Measurements from ENCODE around the gene RHOA. TPM values are rescaled to one million over a fixed set of nuclear protein-coding genes. Genes with fewer than 3 reads are reported as not detected.

The RHOA gene
- total RNA-seq, 3 donors from 2014 or later (not counting 1 experiment from before 2014, with no cell fraction given): 342 to 372 (median 370) TPM

- H3K4me1 ChIP-seq (ENCODE audit: control insufficient read depth, insufficient read depth, low read length): no peaks in the 10 kb centered on the region
- intact Hi-C loops (cut with micrococcal nuclease): no loop called here
- H3K36me3 Mint-ChIP-seq: peaks cover 5% of the 10 kb centered on the region
- no peaks in the 10 kb centered on the region for H3K9me3 ChIP-seq (ENCODE audit: control insufficient read depth, insufficient read depth, low read length)
- H3K27ac Mint-ChIP-seq: peak overlapping the region in 1 of 2 donors; percentile 31
- no peaks in the 10 kb centered on the region for H3K27me3 ChIP-seq (ENCODE audit: control insufficient read depth, insufficient read depth, low read length)
- ATAC-seq: no peak
- peaks cover 5 to 11% of the 10 kb centered on the region in 2 donors for H3K4me1 Mint-ChIP-seq
- no peak for DNase-seq
- H3K4me3 Mint-ChIP-seq: no peak overlapping the region
- no CpG with 5 or more reads among the region's 1 CpG for WGBS (ENCODE audit: insufficient coverage)
- peaks cover 57% of the 10 kb centered on the region for H3K36me3 ChIP-seq (ENCODE audit: control insufficient read depth, insufficient read depth, low read length)
- H3K9me3 Mint-ChIP-seq: no peaks in the 10 kb centered on the region
- no peak for TF ChIP-seq CTCF (IDR thresholded peaks at IDR 0.05)
- H3K27me3 Mint-ChIP-seq (ENCODE audit: low read depth in 2 of 2): no peaks in the 10 kb centered on the region
- H3K4me3 ChIP-seq (ENCODE audit: low read length): no peak overlapping the region
- no peak overlapping the region for H3K27ac ChIP-seq (ENCODE audit: low read length)
Measured at GRCh38 chr3:49313896-49314688, 97.7 kb downstream of the RHOA start.

- Histone ChIP-seq H3K27ac (ENCODE audit: low read length) (no peak overlapping the region), H3K4me3 (ENCODE audit: low read length) (no peak overlapping the region), H3K9me3 (ENCODE audit: control insufficient read depth, insufficient read depth, low read length) (no peaks in the 10 kb centered on the region), H3K4me1 (ENCODE audit: control insufficient read depth, insufficient read depth, low read length) (no peaks in the 10 kb centered on the region), H3K27me3 (ENCODE audit: control insufficient read depth, insufficient read depth, low read length) (no peaks in the 10 kb centered on the region), H3K36me3 (ENCODE audit: control insufficient read depth, insufficient read depth, low read length) (peaks cover 46% of the 10 kb centered on the region)
- peak overlapping the region; percentile 44 to 50 for H3K27ac Mint-ChIP-seq
- peaks cover 5 to 11% of the 10 kb centered on the region in 2 donors for H3K4me1 Mint-ChIP-seq
- H3K36me3 Mint-ChIP-seq: no peaks in the 10 kb centered on the region
- DNase-seq (no peak), ATAC-seq (no peak)
- no peak overlapping the region for H3K4me3 Mint-ChIP-seq
- TF ChIP-seq CTCF (IDR thresholded peaks at IDR 0.05): no peak
- intact Hi-C loops (cut with micrococcal nuclease): no loop called here
- no peaks in the 10 kb centered on the region for H3K9me3 Mint-ChIP-seq
- H3K27me3 Mint-ChIP-seq (ENCODE audit: low read depth in 2 of 2): no peaks in the 10 kb centered on the region
- whole genome bisulfite sequencing (ENCODE audit: insufficient coverage): 97% methylated on average over 3 of the region's 3 CpGs
Measured at GRCh38 chr3:49311283-49311682, 100.5 kb downstream of the RHOA start.

- Mint-ChIP-seq H3K4me3 (no peak overlapping the region), H3K36me3 (no peaks in the 10 kb centered on the region), H3K27ac (peak overlapping the region in 1 of 2 donors; percentile 44), H3K27me3 (ENCODE audit: low read depth in 2 of 2) (no peaks in the 10 kb centered on the region), H3K4me1 (peaks cover 5 to 11% of the 10 kb centered on the region in 2 donors), H3K9me3 (no peaks in the 10 kb centered on the region)
- no peak for TF ChIP-seq CTCF (IDR thresholded peaks at IDR 0.05)
- no peaks in the 10 kb centered on the region for H3K9me3 ChIP-seq (ENCODE audit: control insufficient read depth, insufficient read depth, low read length)
- H3K27me3 ChIP-seq (ENCODE audit: control insufficient read depth, insufficient read depth, low read length): no peaks in the 10 kb centered on the region
- DNase-seq: no peak
- H3K4me1 ChIP-seq (ENCODE audit: control insufficient read depth, insufficient read depth, low read length): no peaks in the 10 kb centered on the region
- no peak overlapping the region for H3K27ac ChIP-seq (ENCODE audit: low read length)
- intact Hi-C loops (cut with micrococcal nuclease): no loop called here
- no peak overlapping the region for H3K4me3 ChIP-seq (ENCODE audit: low read length)
- peaks cover 46% of the 10 kb centered on the region for H3K36me3 ChIP-seq (ENCODE audit: control insufficient read depth, insufficient read depth, low read length)
- 100% methylated on average over 1 of the region's 1 CpG for WGBS (ENCODE audit: insufficient coverage)
- no peak for ATAC-seq
Measured at GRCh38 chr3:49310677-49311076, 101.1 kb downstream of the RHOA start.

Other genes with a start within 250 kb of the RHOA start
- 10 to 100 TPM; 13.8 to 20.6 (median 15.6) TPM for gene CCDC71, start 245.6 kb downstream of the RHOA start, total RNA-seq
- 1 to 10 TPM; 2.4 to 7.0 (median 3.5) TPM for gene KLHDC8B, start 240.4 kb downstream of the RHOA start, total RNA-seq
- gene C3orf62, start 134.7 kb downstream of the RHOA start, total RNA-seq: 10 to 100 TPM in 2 of 3 donors, 1 to 10 TPM in 1; 8.8 to 12.7 (median 10.8) TPM
- gene USP4, start 71.9 kb downstream of the RHOA start, total RNA-seq: 100 to 1,000 TPM; 110 to 138 (median 135) TPM
- 10 to 100 TPM; 34.7 to 70.0 (median 59.1) TPM for gene GPX1, start 53.6 kb downstream of the RHOA start, total RNA-seq
- 10 to 100 TPM; 35.4 to 40.7 (median 36.7) TPM for gene TCTA, start 447 bp upstream of the RHOA start, total RNA-seq
- 10 to 100 TPM; 13.4 to 14.2 (median 14.0) TPM for gene AMT, start 10.5 kb upstream of the RHOA start, total RNA-seq
- 10 to 100 TPM; 28.7 to 36.5 (median 30.6) TPM for gene NICN1, start 17.3 kb upstream of the RHOA start, total RNA-seq
- 10 to 100 TPM in 2 of 3 donors, 1 to 10 TPM in 1; 9.6 to 22.4 (median 20.6) TPM for gene DAG1, start 58.3 kb upstream of the RHOA start, total RNA-seq
- gene BSN, start 142.5 kb upstream of the RHOA start, total RNA-seq: under 1 TPM; 0.33 to 0.41 (median 0.35) TPM